Suprapubic skin (tissue), 4 donors: ENCODE data around the gene SMIM36.
A peak's percentile ranks its signal among the peaks of the same experiment; 100 is the strongest.

Source experiments
- CTCF ChIP-seq, 2 donors: fragments of 200-600 bp in 1 of 2; fragments of 450-650 bp in 1 of 2; sonication (generic) in 1 of 2; IDR thresholded peaks; one replicate each; pipeline ENCODE4 v1.5.1; 2016 to 2019; ENCODE audit warnings: antibody characterized with exemption in 2 of 2, mild to moderate bottlenecking in 1 of 2, moderate library complexity in 1 of 2
- EP300 ChIP-seq: sonication (generic); formaldehyde crosslinking; IDR thresholded peaks from one replicate; pipeline ENCODE4 v1.6.1; 2017; ENCODE audit warnings: antibody characterized with exemption
- POLR2A ChIP-seq, 2 donors: fragments of 450-650 bp; IDR thresholded peaks; one replicate each; pipeline ENCODE4 v1.6.1; 2017; ENCODE audit warnings: antibody characterized with exemption in 2 of 2, mild to moderate bottlenecking in 2 of 2, moderate library complexity in 2 of 2
- POLR2AphosphoS5 ChIP-seq, 3 donors: sonication (generic); formaldehyde crosslinking; IDR thresholded peaks; one replicate each; pipeline ENCODE4 v1.6.1; 2017; ENCODE audit warnings: antibody characterized with exemption in 3 of 3

GRCh38 chr17:55527540-55528118 lies 16.4 kb upstream of the SMIM36 start:
- TF ChIP-seq CTCF (IDR thresholded peaks at IDR 0.05), result peak in 1 of 2 donors; percentile 36
- no peak for TF ChIP-seq EP300
- TF ChIP-seq POLR2AphosphoS5 (IDR thresholded peaks at IDR 0.05), result no peak
- no peak for TF ChIP-seq POLR2A (IDR thresholded peaks at IDR 0.05)
